ENCODE results near the gene PLPP1. TPM values are rescaled to one million over a fixed set of nuclear protein-coding genes. Genes with fewer than 3 reads are reported as not detected.

PLPP1 gene
- total and polyA plus RNA-seq, 2 experiments from 2014 or later = 39.1 to 97.1 TPM

DNA sequence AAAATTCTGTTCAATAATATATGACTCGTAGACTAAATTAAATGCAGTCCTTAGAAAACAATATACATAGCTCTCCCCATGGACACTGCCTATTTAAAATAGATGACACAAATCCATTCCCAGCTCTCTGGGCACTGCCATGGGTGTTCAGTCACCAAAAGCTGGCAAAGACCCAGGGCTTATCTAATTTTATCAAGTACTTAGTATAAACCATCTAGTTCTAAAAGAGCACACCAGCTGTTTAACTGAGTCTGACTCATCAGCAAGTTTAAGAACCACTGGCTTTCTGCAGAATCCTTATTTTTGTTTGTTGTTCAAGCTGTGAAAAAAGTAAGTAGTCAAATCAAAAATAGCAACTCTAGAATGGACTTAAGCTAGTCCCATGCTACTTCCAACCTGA is 107.6 kb downstream of the PLPP1 start (continued):
- TF ChIP-seq, protein P1, sequence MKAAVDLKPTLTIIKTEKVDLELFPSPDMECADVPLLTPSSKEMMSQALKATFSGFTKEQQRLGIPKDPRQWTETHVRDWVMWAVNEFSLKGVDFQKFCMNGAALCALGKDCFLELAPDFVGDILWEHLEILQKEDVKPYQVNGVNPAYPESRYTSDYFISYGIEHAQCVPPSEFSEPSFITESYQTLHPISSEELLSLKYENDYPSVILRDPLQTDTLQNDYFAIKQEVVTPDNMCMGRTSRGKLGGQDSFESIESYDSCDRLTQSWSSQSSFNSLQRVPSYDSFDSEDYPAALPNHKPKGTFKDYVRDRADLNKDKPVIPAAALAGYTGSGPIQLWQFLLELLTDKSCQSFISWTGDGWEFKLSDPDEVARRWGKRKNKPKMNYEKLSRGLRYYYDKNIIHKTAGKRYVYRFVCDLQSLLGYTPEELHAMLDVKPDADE (IDR thresholded peaks at IDR 0.05) = no peak
- no peak for TF ChIP-seq JUNB (IDR thresholded peaks at IDR 0.05; ENCODE audit: unreplicated experiment)
- TF ChIP-seq CREB1 (CRISPR knock-in tag; IDR thresholded peaks at IDR 0.05; ENCODE audit: low read depth) = no peak
- TF ChIP-seq ZNF114 (CRISPR knock-in tag; IDR thresholded peaks at IDR 0.05) = no peak

GRCh38 chr5:55426455-55426854 is 108.3 kb downstream of the PLPP1 start:
- no peak overlapping the region for H3K4me3 ChIP-seq
- Mint-ChIP-seq H3K4me3 (no peak overlapping the region), H3K36me3 (ENCODE audit: low read depth) (peaks cover 95% of the 10 kb centered on the region), H3K27ac (no peak overlapping the region), H3K9me3 (peaks cover 34% of the 10 kb centered on the region), H3K27me3 (ENCODE audit: insufficient read depth, low read depth, poor library complexity) (peaks cover 29% of the 10 kb centered on the region), H3K4me1 (peaks cover 4% of the 10 kb centered on the region; the same call in 1 of the 3 replicates)
- no peak overlapping the region for H3K4me2 ChIP-seq
- no peaks in the 10 kb centered on the region for H3K9me2 ChIP-seq (ENCODE audit: insufficient read depth)
- H2AFZ ChIP-seq = no peak overlapping the region
- peaks cover 14% of the 10 kb centered on the region for H3K79me2 ChIP-seq (replicated peaks; ENCODE audit: insufficient read depth)
- peaks cover 8% of the 10 kb centered on the region; the same call in 1 of the 2 replicates for H3F3A ChIP-seq (replicated peaks; ENCODE audit: low read depth)
- peaks cover 20% of the 10 kb centered on the region; the same call in 1 of the 2 replicates for H3K36me3 ChIP-seq (ENCODE audit: insufficient read depth)
- TF ChIP-seq ZNF114 (CRISPR knock-in tag; IDR thresholded peaks at IDR 0.05) (no peak), POLR2AphosphoS5 (IDR thresholded peaks at IDR 0.05; ENCODE audit: low read depth) (0 out of 2 replicates have a peak, but pooled peaks have one; percentile 5)
- ATAC-seq (no peak), DNase-seq (ENCODE audit: low spot score) (no peak)
- H3K4me1 ChIP-seq (ENCODE audit: insufficient read depth) = no peaks in the 10 kb centered on the region
- H4K20me1 ChIP-seq (replicated peaks; ENCODE audit: insufficient read depth) = no peaks in the 10 kb centered on the region; the same call in 1 of the 2 replicates
- no peaks in the 10 kb centered on the region for H3K27me3 ChIP-seq (ENCODE audit: insufficient read depth)
- H3K27ac ChIP-seq (ENCODE audit: low read depth) = peak overlapping the region; percentile 47; the same call in 1 of the 2 replicates

- DNase-seq (ENCODE audit: low spot score) (no peak), ATAC-seq (no peak)
- Histone ChIP-seq H3F3A (replicated peaks; ENCODE audit: low read depth) (peaks cover 8% of the 10 kb centered on the region; the same call in 1 of the 2 replicates), H3K4me1 (ENCODE audit: insufficient read depth) (peaks cover 8% of the 10 kb centered on the region; the same call in 1 of the 2 replicates), H3K9me2 (ENCODE audit: insufficient read depth) (no peaks in the 10 kb centered on the region), H3K4me2 (no peak overlapping the region), H2AFZ (no peak overlapping the region), H3K27me3 (ENCODE audit: insufficient read depth) (no peaks in the 10 kb centered on the region), H3K36me3 (ENCODE audit: insufficient read depth) (peaks cover 20% of the 10 kb centered on the region; the same call in 1 of the 2 replicates), H3K79me2 (replicated peaks; ENCODE audit: insufficient read depth) (no peaks in the 10 kb centered on the region), H3K4me3 (no peak overlapping the region), H4K20me1 (replicated peaks; ENCODE audit: insufficient read depth) (no peaks in the 10 kb centered on the region), H3K27ac (ENCODE audit: low read depth) (no peak overlapping the region)
- Mint-ChIP-seq H3K4me1 (peaks cover 8% of the 10 kb centered on the region; the same call in 2 of the 3 replicates), H3K27me3 (ENCODE audit: insufficient read depth, low read depth, poor library complexity) (peaks cover 9% of the 10 kb centered on the region), H3K36me3 (ENCODE audit: low read depth) (peaks cover 52% of the 10 kb centered on the region), H3K27ac (0 out of 2 replicates have a peak overlapping the region, but pooled peaks have one; percentile 69), H3K9me3 (no peaks in the 10 kb centered on the region), H3K4me3 (no peak overlapping the region)
- TF ChIP-seq NANOG (IDR thresholded peaks at IDR 0.05; ENCODE audit: borderline replicate concordance) = no peak
- TF ChIP-seq JUNB (IDR thresholded peaks at IDR 0.05; ENCODE audit: unreplicated experiment) = no peak
- no peak for TF ChIP-seq ZNF331 (CRISPR knock-in tag; IDR thresholded peaks at IDR 0.05; ENCODE audit: low read depth)
- no peak for TF ChIP-seq ZNF114 (CRISPR knock-in tag; IDR thresholded peaks at IDR 0.05)
- TF ChIP-seq, protein P2, sequence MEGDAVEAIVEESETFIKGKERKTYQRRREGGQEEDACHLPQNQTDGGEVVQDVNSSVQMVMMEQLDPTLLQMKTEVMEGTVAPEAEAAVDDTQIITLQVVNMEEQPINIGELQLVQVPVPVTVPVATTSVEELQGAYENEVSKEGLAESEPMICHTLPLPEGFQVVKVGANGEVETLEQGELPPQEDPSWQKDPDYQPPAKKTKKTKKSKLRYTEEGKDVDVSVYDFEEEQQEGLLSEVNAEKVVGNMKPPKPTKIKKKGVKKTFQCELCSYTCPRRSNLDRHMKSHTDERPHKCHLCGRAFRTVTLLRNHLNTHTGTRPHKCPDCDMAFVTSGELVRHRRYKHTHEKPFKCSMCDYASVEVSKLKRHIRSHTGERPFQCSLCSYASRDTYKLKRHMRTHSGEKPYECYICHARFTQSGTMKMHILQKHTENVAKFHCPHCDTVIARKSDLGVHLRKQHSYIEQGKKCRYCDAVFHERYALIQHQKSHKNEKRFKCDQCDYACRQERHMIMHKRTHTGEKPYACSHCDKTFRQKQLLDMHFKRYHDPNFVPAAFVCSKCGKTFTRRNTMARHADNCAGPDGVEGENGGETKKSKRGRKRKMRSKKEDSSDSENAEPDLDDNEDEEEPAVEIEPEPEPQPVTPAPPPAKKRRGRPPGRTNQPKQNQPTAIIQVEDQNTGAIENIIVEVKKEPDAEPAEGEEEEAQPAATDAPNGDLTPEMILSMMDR (conservative IDR thresholded peaks at IDR 0.05; ENCODE audit: low read depth in 2 of 2) = no peak
- TF ChIP-seq REST (IDR thresholded peaks at IDR 0.05; ENCODE audit: unreplicated experiment) = no peak
- TF ChIP-seq, protein P1 (IDR thresholded peaks at IDR 0.05) = no peak
- no peak for TF ChIP-seq EZH2 (IDR thresholded peaks at IDR 0.05; ENCODE audit: low read depth, unreplicated experiment)
- TF ChIP-seq POLR2AphosphoS5 (IDR thresholded peaks at IDR 0.05; ENCODE audit: low read depth) = no peak
Observed at GRCh38 chr5:55421074-55421529, 113.7 kb downstream of the PLPP1 start.
